Astrocyte (in vitro differentiated cells and primary cell): ENCODE results near the gene ATG12.

Experiments used
- EZH2 ChIP-seq: IDR thresholded peaks from 2 replicates; pipeline ENCODE4 v1.6.1; 2012; ENCODE audit warnings: mild to moderate bottlenecking, low read length, inconsistent platforms; ENCODE audit not compliant: insufficient read depth
- TF ChIP-seq, protein P1 (sequence below): IDR thresholded peaks from 2 replicates; pipeline ENCODE4 v1.5.1; 2011; ENCODE audit warnings: low read depth, mild to moderate bottlenecking, inconsistent platforms, low read length, moderate library complexity; ENCODE audit not compliant: insufficient read depth

GRCh38 chr5:115778417-115778816 lies 62.9 kb downstream of the ATG12 start:
- no peak for TF ChIP-seq EZH2
- TF ChIP-seq, protein P1, sequence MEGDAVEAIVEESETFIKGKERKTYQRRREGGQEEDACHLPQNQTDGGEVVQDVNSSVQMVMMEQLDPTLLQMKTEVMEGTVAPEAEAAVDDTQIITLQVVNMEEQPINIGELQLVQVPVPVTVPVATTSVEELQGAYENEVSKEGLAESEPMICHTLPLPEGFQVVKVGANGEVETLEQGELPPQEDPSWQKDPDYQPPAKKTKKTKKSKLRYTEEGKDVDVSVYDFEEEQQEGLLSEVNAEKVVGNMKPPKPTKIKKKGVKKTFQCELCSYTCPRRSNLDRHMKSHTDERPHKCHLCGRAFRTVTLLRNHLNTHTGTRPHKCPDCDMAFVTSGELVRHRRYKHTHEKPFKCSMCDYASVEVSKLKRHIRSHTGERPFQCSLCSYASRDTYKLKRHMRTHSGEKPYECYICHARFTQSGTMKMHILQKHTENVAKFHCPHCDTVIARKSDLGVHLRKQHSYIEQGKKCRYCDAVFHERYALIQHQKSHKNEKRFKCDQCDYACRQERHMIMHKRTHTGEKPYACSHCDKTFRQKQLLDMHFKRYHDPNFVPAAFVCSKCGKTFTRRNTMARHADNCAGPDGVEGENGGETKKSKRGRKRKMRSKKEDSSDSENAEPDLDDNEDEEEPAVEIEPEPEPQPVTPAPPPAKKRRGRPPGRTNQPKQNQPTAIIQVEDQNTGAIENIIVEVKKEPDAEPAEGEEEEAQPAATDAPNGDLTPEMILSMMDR = no peak
